GM19328 (cell line): ENCODE data around the gene LPCAT1.
"Not testable (repeated sequence)": the region's sequence is repeated elsewhere in the genome, so short reads cannot be mapped to it uniquely, and the experiment has no call there.

Source experiments
- ATAC-seq: cut with Tn5 transposase; IDR thresholded peaks from one replicate; pipeline ENCODE4 v1.9.1; 2021; ENCODE audit warnings: mild to moderate bottlenecking, moderate library complexity; ENCODE audit not compliant: unreplicated experiment

The LPCAT1 gene

GRCh38 chr5:1431021-1431811, 92.5 kb downstream of the LPCAT1 start:
- no peak for ATAC-seq

- ATAC-seq = no peak
Observed at GRCh38 chr5:1430121-1430795, 93.5 kb downstream of the LPCAT1 start.

- no peak for ATAC-seq
Observed at GRCh38 chr5:1429496-1429895, 94.3 kb downstream of the LPCAT1 start.

GRCh38 chr5:1429066-1429465, 94.7 kb downstream of the LPCAT1 start:
- no peak for ATAC-seq

- ATAC-seq = no peak
Observed at GRCh38 chr5:1428107-1428506, 95.7 kb downstream of the LPCAT1 start.

- ATAC-seq = no peak
Observed at GRCh38 chr5:1424716-1425115, 99.0 kb downstream of the LPCAT1 start.

GRCh38 chr5:1423901-1424603, 99.7 kb downstream of the LPCAT1 start:
- no peak for ATAC-seq

GRCh38 chr5:1422522-1422921, 101.2 kb downstream of the LPCAT1 start:
- ATAC-seq = not testable (repeated sequence)

- no peak for ATAC-seq
Observed at GRCh38 chr5:1421521-1422341, 102.0 kb downstream of the LPCAT1 start.

- no peak for ATAC-seq
Observed at GRCh38 chr5:1420211-1421195, 103.3 kb downstream of the LPCAT1 start.

GRCh38 chr5:1419476-1420210, 104.1 kb downstream of the LPCAT1 start:
- no peak for ATAC-seq

GRCh38 chr5:1418921-1419280, 104.9 kb downstream of the LPCAT1 start:
- ATAC-seq = no peak

- no peak for ATAC-seq
Observed at GRCh38 chr5:1418238-1418920, 105.4 kb downstream of the LPCAT1 start.

- ATAC-seq = no peak
Observed at GRCh38 chr5:1417586-1418225, 106.1 kb downstream of the LPCAT1 start.

GRCh38 chr5:1416856-1417469, 106.8 kb downstream of the LPCAT1 start:
- ATAC-seq = no peak

GRCh38 chr5:1415626-1416360, 108.0 kb downstream of the LPCAT1 start:
- no peak for ATAC-seq

GRCh38 chr5:1415059-1415425, 108.7 kb downstream of the LPCAT1 start:
- ATAC-seq = no peak
